Measurements from ENCODE around the gene ANKRD36.
"Not testable (repeated sequence)": the region's sequence is repeated elsewhere in the genome, so short reads cannot be mapped to it uniquely, and the experiment has no call there.

DNA sequence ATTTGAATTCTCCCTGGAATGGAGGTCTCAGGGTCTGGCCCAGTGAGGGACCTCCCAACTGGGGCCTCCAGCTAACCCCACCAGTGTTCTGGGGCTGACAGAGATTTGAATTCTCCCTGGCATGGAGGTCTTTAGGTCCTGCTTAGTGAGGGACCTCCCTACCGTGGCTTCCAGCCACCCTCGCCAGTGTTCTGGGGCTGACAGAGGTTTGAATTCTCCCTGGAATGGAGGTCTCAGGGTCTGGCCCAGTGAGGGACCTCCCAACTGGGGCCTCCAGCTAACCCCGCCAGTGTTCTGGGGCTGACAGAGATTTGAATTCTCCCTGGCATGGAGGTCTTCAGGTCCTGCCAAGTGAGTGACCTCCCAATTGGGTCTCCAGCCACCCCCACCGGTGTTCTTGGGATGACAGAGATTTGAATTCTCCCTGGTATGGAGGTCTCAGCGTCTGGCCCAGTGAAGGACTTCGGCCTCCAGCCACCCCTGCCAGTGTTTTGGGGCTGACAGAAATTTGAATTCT, 155.2 kb downstream of the ANKRD36 start:
- TF ChIP-seq, protein P1, sequence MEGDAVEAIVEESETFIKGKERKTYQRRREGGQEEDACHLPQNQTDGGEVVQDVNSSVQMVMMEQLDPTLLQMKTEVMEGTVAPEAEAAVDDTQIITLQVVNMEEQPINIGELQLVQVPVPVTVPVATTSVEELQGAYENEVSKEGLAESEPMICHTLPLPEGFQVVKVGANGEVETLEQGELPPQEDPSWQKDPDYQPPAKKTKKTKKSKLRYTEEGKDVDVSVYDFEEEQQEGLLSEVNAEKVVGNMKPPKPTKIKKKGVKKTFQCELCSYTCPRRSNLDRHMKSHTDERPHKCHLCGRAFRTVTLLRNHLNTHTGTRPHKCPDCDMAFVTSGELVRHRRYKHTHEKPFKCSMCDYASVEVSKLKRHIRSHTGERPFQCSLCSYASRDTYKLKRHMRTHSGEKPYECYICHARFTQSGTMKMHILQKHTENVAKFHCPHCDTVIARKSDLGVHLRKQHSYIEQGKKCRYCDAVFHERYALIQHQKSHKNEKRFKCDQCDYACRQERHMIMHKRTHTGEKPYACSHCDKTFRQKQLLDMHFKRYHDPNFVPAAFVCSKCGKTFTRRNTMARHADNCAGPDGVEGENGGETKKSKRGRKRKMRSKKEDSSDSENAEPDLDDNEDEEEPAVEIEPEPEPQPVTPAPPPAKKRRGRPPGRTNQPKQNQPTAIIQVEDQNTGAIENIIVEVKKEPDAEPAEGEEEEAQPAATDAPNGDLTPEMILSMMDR (IDR thresholded peaks at IDR 0.05) = not testable (repeated sequence)
- TF ChIP-seq POLR2A (IDR thresholded peaks at IDR 0.05) = not testable (repeated sequence)

Measured in testis (tissue), 2 donors.